AG09309 (cell line): ENCODE data around the gene KRTAP10-12.

ENCODE experiments used
- DNase-seq: peaks from one replicate; pipeline ENCODE4 v3.0.0-alpha.2; 2010; ENCODE audit warnings: low read depth
- H3K4me3 ChIP-seq: 2 replicates; pipeline ENCODE4 v1.5.1; 2011; ENCODE audit warnings: mild to moderate bottlenecking, low read depth, low read length, moderate library complexity; ENCODE audit not compliant: control insufficient read depth
- CTCF ChIP-seq: IDR thresholded peaks from 2 replicates; pipeline ENCODE4 v1.5.1; 2011; ENCODE audit warnings: mild to moderate bottlenecking, low read depth, low read length, inconsistent platforms; ENCODE audit not compliant: insufficient read depth, control insufficient read depth; ENCODE audit errors: missing control alignments

Gene KRTAP10-12

GRCh38 chr21:44699502-44700001, 2.6 kb downstream of the KRTAP10-12 start:
- H3K4me3 ChIP-seq = no peak overlapping the region
- TF ChIP-seq CTCF = no peak
- no peak for DNase-seq

GRCh38 chr21:44700101-44701022, 3.4 kb downstream of the KRTAP10-12 start:
- DNase-seq = no peak
- no peak for TF ChIP-seq CTCF
- no peak overlapping the region for H3K4me3 ChIP-seq

- DNase-seq = no peak
- no peak for TF ChIP-seq CTCF
- no peak overlapping the region for H3K4me3 ChIP-seq
Observed at GRCh38 chr21:44701023-44701400, 4.0 kb downstream of the KRTAP10-12 start.

GRCh38 chr21:44701541-44701940, 4.6 kb downstream of the KRTAP10-12 start:
- no peak overlapping the region for H3K4me3 ChIP-seq
- TF ChIP-seq CTCF = no peak
- DNase-seq = no peak

- no peak for TF ChIP-seq CTCF
- H3K4me3 ChIP-seq = no peak overlapping the region
- no peak for DNase-seq
Observed at GRCh38 chr21:44702111-44702972, 5.4 kb downstream of the KRTAP10-12 start.

- H3K4me3 ChIP-seq = no peak overlapping the region
- no peak for TF ChIP-seq CTCF
- DNase-seq = no peak
Observed at GRCh38 chr21:44702973-44703730, 6.2 kb downstream of the KRTAP10-12 start.
